Heart left ventricle (tissue), 13 donors: ENCODE measurements around the gene UBE2E3.
"Not testable (repeated sequence)": the region's sequence is repeated elsewhere in the genome, so short reads cannot be mapped to it uniquely, and the experiment has no call there.

Source experiments
- POLR2A ChIP-seq, 2 donors: fragments of 450-650 bp; IDR thresholded peaks; one replicate each; pipeline ENCODE4 v1.6.1; 2017; ENCODE audit warnings: antibody characterized with exemption in 2 of 2, mild to moderate bottlenecking in 2 of 2, moderate library complexity in 2 of 2
- TF ChIP-seq, protein P1 (sequence below), 12 donors: fragments of 200-600 bp; sonication (generic) in 4 of 12; IDR thresholded peaks; one replicate each; pipeline versions ENCODE4 v1.5.0 to v1.8.0; 2018 to 2022; ENCODE audit warnings: antibody characterized with exemption in 12 of 12, mild to moderate bottlenecking in 5 of 12
- donor health status: ischemic (EF 13 %, LVEDD 7.1; RV severe dilation, severe dysfunction).
- donor health status: DM: no; HTN: yes; CAD: no.
- donor health status: DM: no; HTN: no; CAD: no.
- donor health status: ischemic (EF 25% LVEDD 6.9; RV normal size, moderate dysfunction).
- donor health status: ischemic (EF 25% LVEDD 5.7; RV mildly dilated, moderate dysfunction).
- donor health status: ischemic (EF 35%, LVEDD 5.7; RV mildly dilated, moderate dysfunction).
- donor health status: nonischemic (EF 11% LVEDD 7.7; RV severe dilation, severe dysfunction).
- donor health status: DM: yes; HTN: yes; CAD: no.
- donor health status: PGD.
- donor health status: ischemic (EF 29% LVEDD 5.4; RV normal size, mild dysfunction).
- donor health status: nonischemic (EF 23%, LVEDD 6.1; RV moderate dilation, normal function).

DNA sequence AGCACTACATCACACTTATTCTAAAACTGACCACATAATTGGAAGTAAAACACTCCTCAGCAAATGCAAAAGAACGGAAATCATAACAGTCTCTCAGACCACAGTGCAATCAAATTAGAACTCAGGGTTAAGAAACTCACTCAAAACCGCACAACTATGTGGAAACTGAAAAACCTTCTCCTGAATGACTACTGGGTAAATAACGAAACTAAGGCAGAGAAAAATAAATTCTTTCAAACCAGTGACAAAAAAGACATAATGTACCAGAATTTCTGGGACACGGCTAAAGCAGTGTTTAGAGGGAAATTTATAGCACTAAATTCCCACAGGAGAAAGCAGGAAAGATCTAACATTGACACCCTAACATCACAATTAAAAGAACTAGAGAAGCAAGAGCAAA lies 111.5 kb downstream of the UBE2E3 start:
- TF ChIP-seq, protein P1, sequence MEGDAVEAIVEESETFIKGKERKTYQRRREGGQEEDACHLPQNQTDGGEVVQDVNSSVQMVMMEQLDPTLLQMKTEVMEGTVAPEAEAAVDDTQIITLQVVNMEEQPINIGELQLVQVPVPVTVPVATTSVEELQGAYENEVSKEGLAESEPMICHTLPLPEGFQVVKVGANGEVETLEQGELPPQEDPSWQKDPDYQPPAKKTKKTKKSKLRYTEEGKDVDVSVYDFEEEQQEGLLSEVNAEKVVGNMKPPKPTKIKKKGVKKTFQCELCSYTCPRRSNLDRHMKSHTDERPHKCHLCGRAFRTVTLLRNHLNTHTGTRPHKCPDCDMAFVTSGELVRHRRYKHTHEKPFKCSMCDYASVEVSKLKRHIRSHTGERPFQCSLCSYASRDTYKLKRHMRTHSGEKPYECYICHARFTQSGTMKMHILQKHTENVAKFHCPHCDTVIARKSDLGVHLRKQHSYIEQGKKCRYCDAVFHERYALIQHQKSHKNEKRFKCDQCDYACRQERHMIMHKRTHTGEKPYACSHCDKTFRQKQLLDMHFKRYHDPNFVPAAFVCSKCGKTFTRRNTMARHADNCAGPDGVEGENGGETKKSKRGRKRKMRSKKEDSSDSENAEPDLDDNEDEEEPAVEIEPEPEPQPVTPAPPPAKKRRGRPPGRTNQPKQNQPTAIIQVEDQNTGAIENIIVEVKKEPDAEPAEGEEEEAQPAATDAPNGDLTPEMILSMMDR (IDR thresholded peaks at IDR 0.05) = not testable (repeated sequence)
- TF ChIP-seq POLR2A (IDR thresholded peaks at IDR 0.05) = not testable (repeated sequence)
